Keratinocyte (primary cell): ENCODE data around the gene TPRX1. TPM values are rescaled to one million over a fixed set of nuclear protein-coding genes. Genes with fewer than 3 reads are reported as not detected.

Source experiments
- DNase-seq: peaks from one replicate; pipeline ENCODE4 v3.0.0-alpha.2; 2011; ENCODE audit warnings: low read depth, missing footprints, low spot score
- FAIRE-seq: peaks from 2 replicates; lab custom pipeline; 2011; peaks lifted over from hg19 to GRCh38; lab: Jason Lieb, UNC
- H2AFZ ChIP-seq: 2 replicates; pipeline ENCODE4 v1.6.0; 2012; ENCODE audit warnings: low read length, control low read depth, inconsistent platforms; ENCODE audit not compliant: control insufficient read depth
- H3K27ac ChIP-seq: 2 replicates; pipeline ENCODE4 v1.5.1; 2011; ENCODE audit warnings: low read length; ENCODE audit not compliant: control insufficient read depth, insufficient read depth
- H3K27me3 ChIP-seq: 3 replicates; pipeline ENCODE4 v1.6.0; 2011; ENCODE audit warnings: low read length; ENCODE audit not compliant: control insufficient read depth, insufficient read depth; ENCODE audit errors: extremely low read depth
- H3K36me3 ChIP-seq, 2 experiments: 2 replicates in 1 of 2; 3 replicates in 1 of 2; pipeline ENCODE4 v1.5.1; 2011; ENCODE audit warnings: low read length in 2 of 2, mild to moderate bottlenecking in 1 of 2; ENCODE audit not compliant: control insufficient read depth in 2 of 2, insufficient read depth in 2 of 2; ENCODE audit errors: extremely low read depth in 1 of 2
- H3K4me1 ChIP-seq: 3 replicates; pipeline ENCODE4 v1.5.1; 2011; ENCODE audit warnings: low read length; ENCODE audit not compliant: control insufficient read depth, insufficient read depth; ENCODE audit errors: extremely low read depth
- H3K4me2 ChIP-seq: 3 replicates; pipeline ENCODE4 v1.6.0; 2011; ENCODE audit warnings: low read depth, low read length; ENCODE audit not compliant: control insufficient read depth, insufficient read depth; ENCODE audit errors: extremely low read depth
- H3K4me3 ChIP-seq, 3 experiments: fragments of 200-600 bp in 1 of 3; sonication (generic) in 1 of 3; 2 replicates in 2 of 3; 3 replicates in 1 of 3; pipeline ENCODE4 v1.5.1; 2011 to 2016; ENCODE audit warnings: low read length in 3 of 3, mild to moderate bottlenecking in 3 of 3, control low read depth in 2 of 3, inconsistent platforms in 1 of 3, low read depth in 1 of 3, mixed read lengths in 1 of 3, mixed run types in 1 of 3, moderate library complexity in 1 of 3; ENCODE audit not compliant: control insufficient read depth in 2 of 3, insufficient read depth in 2 of 3; ENCODE audit errors: extremely low read depth in 1 of 3
- H3K79me2 ChIP-seq: 2 replicates; pipeline ENCODE4 v1.6.0; 2012; ENCODE audit warnings: low read length; ENCODE audit not compliant: control insufficient read depth, insufficient read depth
- H3K9ac ChIP-seq: 3 replicates; pipeline ENCODE4 v1.6.0; 2011; ENCODE audit warnings: low read length; ENCODE audit not compliant: control insufficient read depth, insufficient read depth; ENCODE audit errors: extremely low read depth
- H3K9me1 ChIP-seq: 3 replicates; pipeline ENCODE4 v1.6.0; 2011; ENCODE audit warnings: low read length; ENCODE audit not compliant: control insufficient read depth, insufficient read depth; ENCODE audit errors: extremely low read depth
- H3K9me3 ChIP-seq: 2 replicates; pipeline ENCODE4 v1.5.1; 2012; ENCODE audit warnings: low read depth, low read length; ENCODE audit not compliant: control insufficient read depth
- H4K20me1 ChIP-seq: 3 replicates; pipeline ENCODE4 v1.6.0; 2011; ENCODE audit warnings: low read length; ENCODE audit not compliant: control insufficient read depth, insufficient read depth; ENCODE audit errors: extremely low read depth
- EZH2 ChIP-seq: IDR thresholded peaks from one replicate; pipeline ENCODE4 v1.6.1; 2012; ENCODE audit warnings: inconsistent platforms, mild to moderate bottlenecking, low read length, moderate library complexity
- dilution Hi-C: fragments of 300-500 bp; cut with MboI; formaldehyde crosslinking; loops from one replicate; pipeline ENCODE4 v1.7.0; 2020; ENCODE audit warnings: low sequenced_read_pairs; ENCODE audit not compliant: extremely low pct_ligation_motif_present
- polyA plus RNA-seq, 5 experiments: library from polyadenylated mRNA; depleted of rRNA in 3 of 5; stranded (reverse) in 3 of 5; stranded (forward) in 1 of 5; unstranded in 1 of 5; fragments of >200 nt; gene quantifications; 1 replicate in 1 of 5; 2 replicates in 3 of 5; 3 replicates in 1 of 5; pipeline versions ENCODE4 v1.2.1 to v1.2.3, GENCODE V29; 2011 to 2012; ENCODE audit warnings: missing spikeins in 2 of 5, low read depth in 1 of 5, low replicate concordance in 1 of 5
- TF ChIP-seq, protein P1 (sequence below), 3 experiments: IDR thresholded peaks in 1 of 3; conservative IDR thresholded peaks in 1 of 3; optimal IDR thresholded peaks in 1 of 3; 2 replicates in 2 of 3; 3 replicates in 1 of 3; pipeline versions ENCODE3 to v1.5.1; 2011; ENCODE audit warnings: low read length in 3 of 3, mild to moderate bottlenecking in 3 of 3, moderate library complexity in 2 of 3, control low read depth in 1 of 3, inconsistent platforms in 1 of 3; ENCODE audit not compliant: insufficient read depth in 2 of 3; ENCODE audit errors: extremely low read depth in 1 of 3

TPRX1 gene
- polyA plus RNA-seq, 1 donor (not counting 4 experiments of a cell fraction or from before 2014, with no cell fraction given) = not detected

DNA sequence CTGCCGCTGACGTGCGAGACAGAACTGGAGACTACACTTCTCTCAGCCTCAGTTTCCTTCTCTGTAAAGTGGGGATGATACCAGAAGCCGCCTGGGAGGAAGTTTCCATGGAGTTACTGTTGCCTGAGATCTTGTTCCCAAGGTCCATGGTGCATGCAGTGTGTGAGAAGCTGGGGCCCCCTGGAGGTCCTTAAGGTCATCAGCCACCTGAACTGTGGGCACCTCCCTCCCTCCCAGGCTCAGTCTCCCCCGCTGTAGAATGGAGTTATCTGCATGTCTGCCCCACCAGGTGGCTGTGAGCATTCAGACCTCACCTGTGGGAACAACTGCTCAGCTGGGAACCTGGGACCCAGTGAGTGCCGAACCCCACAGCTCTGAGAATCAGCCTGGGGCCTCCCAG, 20.0 kb upstream of the TPRX1 start:
- dilution Hi-C loops = no loop called here
- Histone ChIP-seq H4K20me1 (peaks cover 3% of the 10 kb centered on the region), H3K27ac (no peak overlapping the region), H3K4me3 (no peak overlapping the region), H3K9me3 (no peaks in the 10 kb centered on the region), H3K4me1 (no peaks in the 10 kb centered on the region), H3K9ac (no peak overlapping the region), H3K36me3 (no peaks in the 10 kb centered on the region), H3K27me3 (peaks cover 9% of the 10 kb centered on the region), H3K79me2 (no peaks in the 10 kb centered on the region), H3K4me2 (no peak overlapping the region), H2AFZ (no peak overlapping the region), H3K9me1 (no peaks in the 10 kb centered on the region)
- no peak for DNase-seq
- no peak for TF ChIP-seq EZH2
- TF ChIP-seq, protein P1, sequence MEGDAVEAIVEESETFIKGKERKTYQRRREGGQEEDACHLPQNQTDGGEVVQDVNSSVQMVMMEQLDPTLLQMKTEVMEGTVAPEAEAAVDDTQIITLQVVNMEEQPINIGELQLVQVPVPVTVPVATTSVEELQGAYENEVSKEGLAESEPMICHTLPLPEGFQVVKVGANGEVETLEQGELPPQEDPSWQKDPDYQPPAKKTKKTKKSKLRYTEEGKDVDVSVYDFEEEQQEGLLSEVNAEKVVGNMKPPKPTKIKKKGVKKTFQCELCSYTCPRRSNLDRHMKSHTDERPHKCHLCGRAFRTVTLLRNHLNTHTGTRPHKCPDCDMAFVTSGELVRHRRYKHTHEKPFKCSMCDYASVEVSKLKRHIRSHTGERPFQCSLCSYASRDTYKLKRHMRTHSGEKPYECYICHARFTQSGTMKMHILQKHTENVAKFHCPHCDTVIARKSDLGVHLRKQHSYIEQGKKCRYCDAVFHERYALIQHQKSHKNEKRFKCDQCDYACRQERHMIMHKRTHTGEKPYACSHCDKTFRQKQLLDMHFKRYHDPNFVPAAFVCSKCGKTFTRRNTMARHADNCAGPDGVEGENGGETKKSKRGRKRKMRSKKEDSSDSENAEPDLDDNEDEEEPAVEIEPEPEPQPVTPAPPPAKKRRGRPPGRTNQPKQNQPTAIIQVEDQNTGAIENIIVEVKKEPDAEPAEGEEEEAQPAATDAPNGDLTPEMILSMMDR (optimal IDR thresholded peaks at IDR 0.05 in 1 of 3, IDR thresholded peaks at IDR 0.05 in 1 of 3, conservative IDR thresholded peaks at IDR 0.05 in 1 of 3; ENCODE audit: extremely low read depth in 1 of 3, insufficient read depth in 2 of 3, low read length in 3 of 3) = no peak
- no peak for FAIRE-seq

DNA sequence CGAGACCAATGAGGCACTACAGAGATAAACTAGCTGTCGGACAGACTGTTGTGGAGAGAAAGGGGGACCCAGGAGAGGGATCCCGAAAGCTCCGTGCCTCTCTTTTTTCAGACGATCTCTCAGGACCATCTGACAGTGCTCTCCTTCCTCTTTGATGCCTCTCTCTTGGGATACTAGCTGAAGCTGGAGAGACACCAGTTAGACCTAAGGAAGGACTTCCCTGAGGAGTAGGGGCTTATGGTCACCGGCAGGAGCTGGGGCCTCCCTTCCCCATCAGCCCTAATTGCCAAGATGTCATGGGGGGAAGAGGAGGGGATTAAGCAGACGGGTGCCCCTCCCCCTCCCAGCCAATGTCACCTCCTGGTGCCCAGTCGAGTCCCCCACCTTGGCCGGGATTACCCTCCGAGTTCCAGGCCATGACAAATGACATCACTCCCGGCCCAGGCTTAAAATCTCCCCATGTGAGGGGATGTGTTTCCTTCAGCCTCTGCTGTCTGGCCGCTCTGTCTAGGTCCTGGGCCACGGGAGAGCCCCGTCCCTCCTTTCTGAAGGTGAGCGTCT, 17.2 kb upstream of the TPRX1 start, which contains the start of gene CRX:
CRX (plus strand) TSS at position 478 of the 561 bp plus-strand sequence. CDS start 12,507 bp downstream, outside the sequence.
- H4K20me1 ChIP-seq = peaks cover 3% of the 10 kb centered on the region
- no peak within 1 kb of the TSS for H2AFZ ChIP-seq
- H3K9me1 ChIP-seq = no peaks in the 10 kb centered on the region
- TF ChIP-seq, protein P1 (optimal IDR thresholded peaks at IDR 0.05 in 1 of 3, IDR thresholded peaks at IDR 0.05 in 1 of 3, conservative IDR thresholded peaks at IDR 0.05 in 1 of 3; ENCODE audit: extremely low read depth in 1 of 3, insufficient read depth in 2 of 3, low read length in 3 of 3) = no peak
- no peak for TF ChIP-seq EZH2
- dilution Hi-C loops = no loop called here
- peaks cover 12% of the 10 kb centered on the region for H3K27me3 ChIP-seq
- no peak within 1 kb of the TSS for H3K9ac ChIP-seq
- no peaks in the 10 kb centered on the region for H3K36me3 ChIP-seq
- no peak for FAIRE-seq
- H3K4me2 ChIP-seq = no peak within 1 kb of the TSS
- H3K4me1 ChIP-seq = no peaks in the 10 kb centered on the region
- H3K27ac ChIP-seq = no peak within 1 kb of the TSS
- H3K9me3 ChIP-seq = no peaks in the 10 kb centered on the region
- H3K79me2 ChIP-seq = no peaks in the 10 kb centered on the region
- H3K4me3 ChIP-seq = no peak within 1 kb of the TSS
- DNase-seq = no peak
